Stimulated activated CD8-positive, alpha-beta memory T cell treated with anti-CD3 and anti-CD28 coated beads, Interleukin-2, amount 100 ng/mL, for 48 hours (primary cell): ENCODE data around the gene ZNF148.

Experiments
- DNase-seq, 2 donors: peaks; one replicate each; pipeline ENCODE4 v3.0.0-alpha.2; 2020; ENCODE audit warnings: low read depth in 2 of 2

The ZNF148 gene

DNA sequence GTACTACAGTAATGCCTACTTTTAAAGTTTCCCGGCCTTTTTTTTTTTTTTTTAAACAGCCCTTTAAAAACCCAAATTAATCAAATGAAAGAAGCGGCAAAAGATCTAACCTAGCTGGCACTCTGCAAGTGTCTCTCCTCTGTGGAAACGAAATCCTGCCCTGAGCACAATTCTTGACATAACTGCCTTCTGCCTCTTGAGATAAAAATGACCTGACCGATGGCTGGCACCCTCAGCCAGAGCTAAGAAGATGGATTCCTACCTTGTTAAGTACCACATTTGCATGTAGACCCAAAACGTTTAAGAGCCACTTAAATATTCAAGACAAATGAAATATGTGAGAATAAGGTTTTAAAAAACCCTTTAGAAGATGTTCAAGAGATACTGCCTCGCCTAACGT, 146.0 kb downstream of the ZNF148 start:
- DNase-seq, result no peak

DNA sequence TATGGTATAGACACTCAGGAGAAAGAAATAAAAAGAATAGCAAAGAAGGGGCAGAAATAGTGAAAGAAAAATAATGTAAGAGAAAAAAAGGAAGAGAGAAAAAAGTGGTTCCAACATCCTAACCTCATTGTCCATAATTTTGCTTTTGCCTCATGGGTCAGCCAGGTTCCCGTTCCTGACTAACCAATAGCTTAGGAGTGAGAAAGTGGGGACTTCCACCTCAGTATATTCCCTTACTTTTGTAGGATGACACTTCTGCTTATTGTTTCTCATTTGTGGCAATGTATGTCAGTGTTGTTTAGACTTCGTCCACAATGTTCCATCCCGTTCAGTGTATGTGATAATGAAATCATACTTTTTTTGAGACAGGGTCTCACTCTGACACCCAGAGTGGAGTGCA, 153.3 kb downstream of the ZNF148 start:
- DNase-seq, result no peak

DNA sequence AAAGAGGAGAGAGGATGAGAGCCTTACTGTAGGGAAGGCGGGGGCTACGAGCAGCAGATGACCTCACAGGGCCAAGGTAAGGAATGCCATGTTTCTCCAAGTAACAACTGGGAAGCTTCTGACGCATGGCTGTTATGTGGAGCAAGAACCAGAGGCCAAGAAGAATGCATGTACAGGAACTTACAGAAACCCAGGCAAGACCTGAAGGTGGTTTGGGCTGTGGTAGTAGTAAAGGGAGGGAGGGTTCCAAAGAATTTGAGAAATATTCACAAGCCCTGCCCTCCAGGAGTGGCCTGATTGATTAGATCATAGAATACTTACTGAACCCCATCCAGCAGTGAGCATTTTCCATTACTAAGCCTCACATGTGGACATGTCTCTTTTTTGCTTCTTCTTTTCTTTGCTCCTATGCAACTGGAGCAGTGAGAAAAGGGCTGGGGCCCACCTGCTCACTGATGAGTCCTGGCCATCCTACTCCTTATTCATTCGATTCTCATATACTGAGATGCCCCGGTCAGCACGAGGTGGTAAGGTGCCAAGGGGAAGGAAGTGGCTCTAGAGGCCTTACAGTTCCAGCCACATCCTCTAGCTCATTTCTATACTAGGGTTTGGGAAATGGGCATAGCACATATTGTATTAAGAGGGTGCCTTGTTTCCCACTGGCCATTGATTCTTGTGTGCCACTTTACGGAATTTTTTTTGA, 154.2 kb downstream of the ZNF148 start:
- no peak for DNase-seq

DNA sequence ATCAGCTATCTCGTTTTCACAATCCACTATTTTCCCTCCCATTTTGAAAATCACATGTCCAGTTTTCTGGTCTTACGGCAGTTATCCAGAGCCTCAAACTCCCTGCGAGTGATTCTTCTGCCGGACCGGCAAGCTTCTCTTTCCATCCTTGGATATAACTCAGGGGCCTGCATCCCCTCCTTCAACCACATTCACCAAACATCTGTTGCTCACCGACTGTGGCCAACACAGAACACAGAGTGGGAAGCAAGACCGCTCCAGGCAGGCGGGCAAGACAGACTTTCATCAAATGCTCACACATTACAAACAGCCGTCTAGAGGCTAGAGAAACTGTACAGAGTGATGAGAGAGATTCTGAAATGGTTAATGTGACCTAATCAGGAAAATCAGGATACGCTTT, 154.9 kb downstream of the ZNF148 start:
- DNase-seq, result no peak

GRCh38 chr3:125219261-125219701, 155.8 kb downstream of the ZNF148 start:
- no peak for DNase-seq

DNA sequence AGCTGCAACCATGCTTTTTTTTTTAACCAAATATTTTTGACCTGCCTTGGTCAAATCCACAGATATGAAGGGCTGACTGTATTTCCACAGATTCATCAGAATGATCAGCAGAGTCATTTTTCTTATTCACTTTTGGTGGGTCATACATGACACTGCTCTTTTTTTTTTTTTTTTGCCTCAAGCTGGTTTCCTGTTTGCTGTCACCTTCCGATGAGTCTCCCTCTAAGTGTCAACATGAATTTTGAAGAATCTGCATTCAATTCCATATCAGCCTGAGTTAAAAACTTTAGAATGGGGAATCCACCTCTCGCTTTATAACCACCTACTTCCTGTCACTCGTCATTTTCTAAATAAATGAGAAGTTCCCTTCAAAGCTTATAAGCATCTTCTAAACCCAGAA, 160.4 kb downstream of the ZNF148 start:
- DNase-seq, result no peak

DNA sequence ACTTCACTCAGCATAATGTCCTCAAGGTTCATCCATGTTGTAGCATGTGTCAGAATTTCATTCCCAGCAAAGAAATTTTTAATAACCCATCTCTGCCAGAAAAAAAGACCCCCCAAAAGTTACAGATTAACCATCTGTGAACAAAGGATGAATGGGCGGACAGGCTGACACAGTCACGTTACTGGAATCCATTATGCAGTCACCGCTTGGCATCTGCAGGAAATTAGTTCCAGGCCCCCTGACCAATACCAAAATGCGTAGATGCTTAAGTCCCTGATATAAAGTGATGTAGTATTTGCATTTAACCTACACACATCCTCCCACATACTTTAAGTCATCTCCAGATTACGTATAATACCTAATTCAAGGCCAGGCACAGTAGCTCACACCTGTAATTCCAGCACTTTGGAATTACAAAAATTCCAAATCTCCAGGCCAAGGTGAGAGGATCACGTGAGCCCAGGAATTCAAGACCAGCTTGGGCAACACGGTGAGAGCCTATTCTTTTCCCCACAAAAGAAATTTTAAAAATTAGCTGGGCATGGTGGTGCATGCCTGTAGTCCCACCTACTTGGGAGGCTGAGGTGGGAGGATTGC, 161.1 kb downstream of the ZNF148 start:
- no peak for DNase-seq

GRCh38 chr3:125213364-125213755, 161.8 kb downstream of the ZNF148 start:
- no peak for DNase-seq

DNA sequence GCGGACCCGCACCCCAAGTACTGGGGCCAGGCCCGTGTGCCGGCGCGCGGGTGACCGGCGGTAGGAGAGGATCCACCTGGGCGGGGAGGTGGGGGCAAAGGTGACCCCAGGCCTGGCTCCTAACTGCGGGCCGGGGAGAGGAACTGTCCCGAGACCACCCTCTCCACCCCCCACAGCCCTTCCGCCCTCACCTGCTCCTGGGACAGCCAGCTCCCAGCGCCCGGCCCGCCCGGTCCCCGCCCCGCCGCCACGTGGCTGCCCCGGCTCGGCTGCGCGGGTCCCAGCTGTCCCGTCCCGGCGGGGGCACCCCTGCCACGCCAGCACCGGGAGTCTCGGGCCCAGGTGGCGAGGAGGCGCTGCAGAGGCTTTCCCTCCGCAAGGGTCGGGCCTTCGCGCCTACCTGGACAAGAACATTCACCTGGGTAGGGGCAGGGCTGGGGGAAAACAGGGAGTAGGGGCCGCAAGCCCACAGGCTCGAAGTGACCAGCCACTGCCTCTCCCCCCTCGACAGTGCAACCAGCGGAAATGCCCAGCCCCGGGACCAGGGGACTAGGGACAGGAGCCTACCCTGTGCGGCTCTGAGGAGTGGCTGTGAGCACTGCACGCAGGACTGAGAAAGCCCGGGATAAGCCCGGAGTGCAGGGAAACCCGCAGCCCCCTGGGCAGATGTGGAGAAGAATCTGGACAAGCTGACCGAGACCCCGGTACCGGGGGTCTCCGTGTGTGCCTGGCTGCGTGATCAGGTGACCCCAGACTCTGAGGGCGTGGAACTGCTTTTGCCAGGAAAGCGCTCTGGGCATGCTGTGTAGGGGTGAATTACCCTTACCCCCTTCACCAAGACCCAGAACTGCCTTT, 162.4 kb downstream of the ZNF148 start, which contains the start of gene SLC12A8:
TSS of gene SLC12A8 (minus strand) at position 240 of the 855 bp plus-strand sequence. CDS start 1,399 bp downstream, outside the sequence.
- no peak for DNase-seq

GRCh38 chr3:125212091-125212508, 163.0 kb downstream of the ZNF148 start:
- no peak for DNase-seq

DNA sequence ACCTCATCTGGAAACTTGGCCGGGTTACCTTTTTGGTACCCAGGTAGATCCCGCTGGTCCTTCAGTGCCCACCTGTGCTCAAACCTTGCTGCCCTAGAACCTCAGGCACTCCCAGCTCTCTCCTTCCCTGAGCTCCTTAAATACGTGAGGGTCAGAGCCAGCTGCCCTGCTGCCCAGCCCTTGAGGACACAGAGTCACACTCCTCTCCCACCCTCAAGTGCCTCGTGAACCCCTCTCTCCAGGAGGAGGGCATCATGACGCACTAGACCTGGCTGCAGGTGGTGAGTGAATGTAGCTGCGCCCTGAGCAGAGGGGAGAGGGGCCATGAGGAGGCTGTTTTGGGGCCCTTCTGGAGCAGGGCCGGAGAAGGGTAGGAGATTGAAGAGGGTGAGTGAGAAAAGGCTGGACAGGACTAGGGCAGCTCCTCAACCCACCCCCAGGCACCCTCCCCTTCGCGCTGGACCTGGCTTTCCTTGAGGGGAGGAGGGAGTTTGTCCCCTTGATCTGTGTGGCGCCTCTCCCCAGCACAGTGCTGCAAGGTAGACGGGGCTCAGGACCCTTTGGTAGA, 163.5 kb downstream of the ZNF148 start:
- no peak for DNase-seq

- no peak for DNase-seq
Measured at GRCh38 chr3:125207949-125208568, 167.1 kb downstream of the ZNF148 start.

- DNase-seq, result no peak
Measured at GRCh38 chr3:125207507-125207906, 167.6 kb downstream of the ZNF148 start.

DNA sequence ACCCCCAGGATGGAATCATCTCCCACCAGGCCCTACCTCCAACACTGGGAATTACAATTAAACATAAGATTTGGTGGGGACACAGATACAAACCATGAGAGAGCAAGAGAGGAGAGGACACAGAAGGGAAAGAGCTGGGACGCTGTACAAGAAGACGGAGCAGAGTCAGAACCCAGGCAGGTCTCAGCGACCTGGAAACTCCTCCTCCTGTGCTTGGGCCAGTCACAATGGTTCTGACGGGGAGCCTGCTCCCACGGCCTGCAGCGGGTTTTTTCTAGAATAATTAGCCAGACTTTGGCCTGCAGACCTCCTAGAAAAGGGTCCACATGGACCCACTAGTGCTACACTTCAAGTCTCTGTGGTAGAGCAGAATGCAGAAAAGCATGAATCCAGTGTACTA, 168.2 kb downstream of the ZNF148 start:
- no peak for DNase-seq

DNA sequence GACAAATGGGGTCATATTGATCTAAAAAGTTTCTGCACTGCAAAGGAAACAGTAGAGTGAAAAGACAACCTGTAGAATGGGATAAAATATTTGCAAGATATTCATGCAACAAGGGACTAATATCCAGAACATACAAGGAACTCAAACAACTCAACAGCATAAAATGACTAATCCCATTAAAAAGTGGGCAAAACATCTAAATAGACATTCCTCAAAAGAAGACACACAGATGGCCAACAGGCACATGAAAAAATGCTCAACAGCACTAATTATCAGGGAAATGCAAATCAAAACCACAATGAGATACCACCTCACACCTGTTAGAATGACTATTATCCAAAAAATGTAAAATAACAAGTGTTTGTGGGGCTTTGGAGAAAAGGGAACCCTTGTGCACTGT, 171.4 kb downstream of the ZNF148 start:
- no peak for DNase-seq

DNA sequence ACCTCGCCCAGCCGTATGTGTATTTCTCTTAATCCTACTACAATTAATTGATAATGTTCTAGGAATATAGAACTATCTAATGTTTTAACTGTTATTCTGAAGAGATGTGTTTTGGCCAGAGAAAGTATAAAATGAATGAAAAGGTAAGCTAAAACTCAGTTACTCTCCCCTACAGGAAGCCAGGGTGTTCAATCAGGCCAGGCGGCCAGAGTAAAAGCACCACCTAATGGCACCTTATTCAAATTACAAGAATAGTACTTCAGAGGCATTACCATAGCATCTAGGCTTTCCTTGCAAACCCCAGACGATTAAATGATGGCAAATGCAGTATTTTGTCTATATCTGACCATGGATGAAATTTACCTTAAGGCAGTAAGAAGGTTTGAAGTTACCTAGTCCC, 172.9 kb downstream of the ZNF148 start:
- DNase-seq, result no peak

DNA sequence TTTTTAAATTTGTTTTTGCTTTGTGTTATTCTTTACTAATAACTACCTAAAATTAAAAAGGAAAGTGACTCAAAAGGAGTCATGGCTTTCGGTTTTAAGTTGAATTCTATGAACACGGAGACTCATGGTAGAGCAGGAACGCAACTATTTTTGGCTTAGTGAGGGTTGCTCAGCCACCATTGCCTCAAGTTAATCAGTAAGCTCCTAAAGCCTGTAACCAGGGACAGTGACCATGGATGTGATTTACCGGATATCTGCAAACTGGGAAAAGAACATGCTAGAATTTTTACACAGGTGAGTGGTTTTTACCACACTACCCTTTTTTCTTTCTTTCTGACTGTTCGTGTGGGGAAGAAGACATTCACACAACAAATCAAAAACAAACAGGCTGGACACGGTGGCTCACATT, 174.4 kb downstream of the ZNF148 start:
- no peak for DNase-seq

DNA sequence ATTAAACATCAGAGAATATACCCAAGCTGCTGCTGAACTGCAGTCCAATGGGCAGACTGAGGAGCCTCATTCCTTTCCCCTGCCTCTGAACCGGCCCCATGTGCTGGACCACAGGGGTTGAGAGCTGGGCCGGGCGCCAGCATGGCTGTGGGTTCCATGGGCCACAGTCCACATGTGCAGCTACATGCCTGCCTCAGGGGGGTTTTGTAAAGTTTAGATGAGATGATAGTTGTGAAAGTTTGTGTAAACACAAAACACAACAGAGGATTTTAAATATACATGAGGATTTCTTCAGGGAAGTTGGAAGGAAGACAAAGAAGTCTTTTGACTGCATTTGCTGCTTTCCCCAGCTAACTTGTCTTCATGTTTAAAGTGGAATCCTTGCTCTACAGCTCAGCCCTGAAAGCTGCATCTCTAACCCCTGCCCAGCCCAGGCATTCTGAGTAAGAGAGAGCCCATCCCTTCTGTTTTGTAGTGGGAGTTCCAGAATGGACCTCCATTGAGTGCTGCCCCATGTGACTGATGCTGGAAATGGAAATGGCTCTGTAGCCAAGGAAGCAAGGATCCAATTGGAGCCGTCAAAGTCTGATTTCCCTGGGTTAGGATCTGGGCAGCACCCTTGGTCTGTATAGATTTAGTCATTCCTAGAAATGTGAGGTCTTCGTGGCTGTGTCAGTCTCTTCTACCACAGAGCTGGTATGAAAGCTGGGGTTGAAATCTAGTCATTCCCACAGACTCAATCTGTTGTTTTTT, 180.1 kb downstream of the ZNF148 start:
- no peak for DNase-seq

DNA sequence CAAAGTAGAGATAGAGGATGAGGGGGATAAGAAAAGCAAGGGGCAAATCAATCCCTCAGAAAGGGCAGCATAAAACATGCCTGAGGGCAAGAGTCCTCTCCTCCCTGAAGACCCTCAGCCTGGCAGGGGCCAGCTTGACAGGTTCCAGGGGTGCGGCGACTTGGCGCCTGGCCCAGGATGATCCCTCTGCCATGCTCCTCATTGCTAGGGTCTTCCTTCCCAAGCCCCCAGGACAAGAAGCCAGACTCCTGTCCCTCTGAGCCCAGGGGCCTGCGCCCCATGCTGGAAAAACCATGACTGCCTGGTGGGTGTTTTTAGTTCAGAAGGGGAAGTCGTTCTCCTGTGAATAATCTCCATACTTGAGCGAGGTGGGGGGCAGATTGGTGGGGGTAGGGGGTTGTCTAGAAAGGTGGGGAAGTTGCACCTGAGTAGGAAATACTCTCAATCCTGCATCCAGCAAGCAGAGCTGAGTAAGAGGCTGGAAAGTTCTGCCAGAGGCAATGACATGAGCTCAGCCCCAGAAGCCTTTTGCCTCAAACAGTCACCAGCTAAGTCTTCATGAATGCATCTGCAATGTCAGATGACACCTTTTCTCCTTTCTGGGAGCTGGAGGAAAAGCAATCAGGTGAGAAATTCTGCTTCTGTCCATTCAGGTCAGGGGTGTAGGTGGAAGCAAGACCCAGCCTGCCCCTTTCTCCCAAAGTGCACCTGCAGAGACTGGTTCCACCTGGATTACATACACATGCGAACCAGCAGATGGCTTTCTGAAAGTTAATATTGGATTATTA, 180.9 kb downstream of the ZNF148 start:
- no peak for DNase-seq
